ENCODE results near the gene LIMCH1. TPM values are rescaled to one million over a fixed set of nuclear protein-coding genes. Genes with fewer than 3 reads are reported as not detected.
"Not testable (repeated sequence)": the region's sequence is repeated elsewhere in the genome, so short reads cannot be mapped to it uniquely, and the experiment has no call there.

LIMCH1 gene
- total RNA-seq, 2 experiments from 2014 or later, result not detected

GRCh38 chr4:41737491-41737890 is 199.5 kb downstream of the LIMCH1 start:
- H3K27me3 Mint-ChIP-seq (ENCODE audit: low read depth); CTCF ChIA-PET; DNase-seq; ATAC-seq; H3K4me3 Mint-ChIP-seq; H3K27ac Mint-ChIP-seq; H3K4me1 Mint-ChIP-seq (ENCODE audit: low read depth); POLR2A ChIA-PET; H3K36me3 Mint-ChIP-seq (ENCODE audit: low read depth); H3K9me3 Mint-ChIP-seq (ENCODE audit: insufficient read depth): not testable (repeated sequence)

GRCh38 chr4:41741354-41741753 is 203.4 kb downstream of the LIMCH1 start:
- peaks cover 23% of the 10 kb centered on the region for H3K27me3 Mint-ChIP-seq (ENCODE audit: low read depth)
- peaks cover 3% of the 10 kb centered on the region for H3K9me3 Mint-ChIP-seq (ENCODE audit: insufficient read depth)
- DNase-seq, result no peak
- ChIA-PET POLR2A (no interaction called here), CTCF (no interaction called here)
- peaks cover 4% of the 10 kb centered on the region for H3K36me3 Mint-ChIP-seq (ENCODE audit: low read depth)
- ATAC-seq, result no peak
- H3K4me1 Mint-ChIP-seq (ENCODE audit: low read depth), result no peaks in the 10 kb centered on the region
- no peak overlapping the region for H3K4me3 Mint-ChIP-seq
- no peak overlapping the region for H3K27ac Mint-ChIP-seq

GRCh38 chr4:41744572-41745291 is 206.8 kb downstream of the LIMCH1 start:
- no peak overlapping the region for H3K27ac Mint-ChIP-seq
- H3K4me3 Mint-ChIP-seq, result no peak overlapping the region
- DNase-seq, result no peak
- H3K27me3 Mint-ChIP-seq (ENCODE audit: low read depth), result peaks cover 53% of the 10 kb centered on the region
- ChIA-PET CTCF (no interaction called here), POLR2A (no interaction called here)
- peaks cover 3% of the 10 kb centered on the region for H3K9me3 Mint-ChIP-seq (ENCODE audit: insufficient read depth)
- H3K4me1 Mint-ChIP-seq (ENCODE audit: low read depth), result no peaks in the 10 kb centered on the region
- ATAC-seq, result no peak
- peaks cover 4% of the 10 kb centered on the region for H3K36me3 Mint-ChIP-seq (ENCODE audit: low read depth)

GRCh38 chr4:41745292-41746024 is 207.5 kb downstream of the LIMCH1 start:
- peaks cover 3% of the 10 kb centered on the region for H3K9me3 Mint-ChIP-seq (ENCODE audit: insufficient read depth)
- no peaks in the 10 kb centered on the region for H3K4me1 Mint-ChIP-seq (ENCODE audit: low read depth)
- H3K4me3 Mint-ChIP-seq, result no peak overlapping the region
- no peak for DNase-seq
- ATAC-seq, result no peak
- peaks cover 58% of the 10 kb centered on the region for H3K27me3 Mint-ChIP-seq (ENCODE audit: low read depth)
- peaks cover 4% of the 10 kb centered on the region for H3K36me3 Mint-ChIP-seq (ENCODE audit: low read depth)
- ChIA-PET POLR2A (no interaction called here), CTCF (no interaction called here)
- H3K27ac Mint-ChIP-seq, result no peak overlapping the region

- no peaks in the 10 kb centered on the region for H3K4me1 Mint-ChIP-seq (ENCODE audit: low read depth)
- H3K27me3 Mint-ChIP-seq (ENCODE audit: low read depth), result peaks cover 64% of the 10 kb centered on the region
- ATAC-seq, result no peak
- POLR2A ChIA-PET, result no interaction called here
- no peak overlapping the region for H3K27ac Mint-ChIP-seq
- H3K36me3 Mint-ChIP-seq (ENCODE audit: low read depth), result peaks cover 6% of the 10 kb centered on the region
- CTCF ChIA-PET, result no interaction called here
- H3K4me3 Mint-ChIP-seq, result no peak overlapping the region
- DNase-seq, result no peak
- H3K9me3 Mint-ChIP-seq (ENCODE audit: insufficient read depth), result peaks cover 3% of the 10 kb centered on the region
These were observed 208.1 kb downstream of the LIMCH1 start for GRCh38 chr4:41746025-41746439.

- H3K27ac Mint-ChIP-seq, result no peak overlapping the region
These were observed 208.7 kb downstream of the LIMCH1 start for GRCh38 chr4:41746440-41747229.

GRCh38 chr4:41747230-41748055 is 209.5 kb downstream of the LIMCH1 start:
- POLR2A ChIA-PET, result no interaction called here

More at GRCh38 chr4:41746440-41747229, 208.7 kb downstream of the LIMCH1 start:
- H3K27me3 Mint-ChIP-seq (ENCODE audit: low read depth), result peaks cover 69% of the 10 kb centered on the region
- peaks cover 6% of the 10 kb centered on the region for H3K36me3 Mint-ChIP-seq (ENCODE audit: low read depth)
- ChIA-PET POLR2A (no interaction called here), CTCF (no interaction called here)
- H3K9me3 Mint-ChIP-seq (ENCODE audit: insufficient read depth), result peaks cover 3% of the 10 kb centered on the region
- H3K4me3 Mint-ChIP-seq, result no peak overlapping the region
- no peak for ATAC-seq
- no peak for DNase-seq
- H3K4me1 Mint-ChIP-seq (ENCODE audit: low read depth), result no peaks in the 10 kb centered on the region

GRCh38 chr4:41748074-41748570 is 210.2 kb downstream of the LIMCH1 start:
- no peak for DNase-seq
- POLR2A ChIA-PET, result no interaction called here
- H3K4me1 Mint-ChIP-seq (ENCODE audit: low read depth), result no peaks in the 10 kb centered on the region
- peaks cover 3% of the 10 kb centered on the region for H3K9me3 Mint-ChIP-seq (ENCODE audit: insufficient read depth)
- CTCF ChIA-PET, result no interaction called here
- H3K27ac Mint-ChIP-seq, result no peak overlapping the region
- H3K36me3 Mint-ChIP-seq (ENCODE audit: low read depth), result peaks cover 6% of the 10 kb centered on the region
- H3K4me3 Mint-ChIP-seq, result no peak overlapping the region
- peaks cover 82% of the 10 kb centered on the region for H3K27me3 Mint-ChIP-seq (ENCODE audit: low read depth)
- ATAC-seq, result no peak

More at GRCh38 chr4:41747230-41748055, 209.5 kb downstream of the LIMCH1 start:
- H3K27ac Mint-ChIP-seq, result no peak overlapping the region
- H3K36me3 Mint-ChIP-seq (ENCODE audit: low read depth), result peaks cover 6% of the 10 kb centered on the region
- no peaks in the 10 kb centered on the region for H3K4me1 Mint-ChIP-seq (ENCODE audit: low read depth)
- DNase-seq (no peak), ATAC-seq (no peak)
- H3K4me3 Mint-ChIP-seq, result peak overlapping the region; percentile 18
- H3K27me3 Mint-ChIP-seq (ENCODE audit: low read depth), result peaks cover 76% of the 10 kb centered on the region
- CTCF ChIA-PET, result no interaction called here
- peaks cover 3% of the 10 kb centered on the region for H3K9me3 Mint-ChIP-seq (ENCODE audit: insufficient read depth)

GRCh38 chr4:41748571-41749475 is 210.9 kb downstream of the LIMCH1 start, which contains the start of gene PHOX2B:
Gene PHOX2B (minus strand): TSS chr4:41748725. CDS start chr4:41748610, 115 bp downstream.
- DNase-seq, result no peak
- Mint-ChIP-seq H3K9me3 (ENCODE audit: insufficient read depth) (peaks cover 3% of the 10 kb centered on the region), H3K27me3 (ENCODE audit: low read depth) (peaks cover 83% of the 10 kb centered on the region), H3K27ac (peak within 1 kb of the TSS; percentile 6), H3K4me1 (ENCODE audit: low read depth) (no peaks in the 10 kb centered on the region), H3K4me3 (no peak within 1 kb of the TSS), H3K36me3 (ENCODE audit: low read depth) (peaks cover 6% of the 10 kb centered on the region)
- POLR2A ChIA-PET, result no interaction called here
- CTCF ChIA-PET, result no interaction called here
- no peak for ATAC-seq

- peaks cover 6% of the 10 kb centered on the region for H3K36me3 Mint-ChIP-seq (ENCODE audit: low read depth)
- no peaks in the 10 kb centered on the region for H3K4me1 Mint-ChIP-seq (ENCODE audit: low read depth)
- H3K27me3 Mint-ChIP-seq (ENCODE audit: low read depth), result peaks cover 81% of the 10 kb centered on the region
- DNase-seq (no peak), ATAC-seq (no peak)
- CTCF ChIA-PET, result no interaction called here
- H3K27ac Mint-ChIP-seq, result peak overlapping the region; percentile 6
- POLR2A ChIA-PET, result no interaction called here
- no peak overlapping the region for H3K4me3 Mint-ChIP-seq
- H3K9me3 Mint-ChIP-seq (ENCODE audit: insufficient read depth), result peaks cover 3% of the 10 kb centered on the region
These were observed 211.7 kb downstream of the LIMCH1 start for GRCh38 chr4:41749631-41750039.
